Glomerular visceral epithelial cell (primary cell): ENCODE measurements around the gene KIF26B.

Experiments
- DNase-seq: peaks from one replicate; pipeline ENCODE4 v3.0.0-alpha.2; 2016; ENCODE audit errors: extremely low spot score

Gene KIF26B

GRCh38 chr1:245132771-245133170, 22.0 kb upstream of the KIF26B start:
- no peak for DNase-seq

- DNase-seq, result no peak
Measured at GRCh38 chr1:245133995-245134715, 20.6 kb upstream of the KIF26B start.

- DNase-seq, result no peak
Measured at GRCh38 chr1:245142171-245142798, 12.5 kb upstream of the KIF26B start.

GRCh38 chr1:245142976-245143375, 11.8 kb upstream of the KIF26B start:
- no peak for DNase-seq

GRCh38 chr1:245143849-245144248, 10.9 kb upstream of the KIF26B start:
- DNase-seq, result no peak

- no peak for DNase-seq
Measured at GRCh38 chr1:245148069-245148468, 6.7 kb upstream of the KIF26B start.

- no peak for DNase-seq
Measured at GRCh38 chr1:245148861-245149260, 5.9 kb upstream of the KIF26B start.

GRCh38 chr1:245153081-245153551, 1.7 kb upstream of the KIF26B start:
- DNase-seq, result peak; percentile 82

- peak; percentile 9 for DNase-seq
Measured at GRCh38 chr1:245153552-245154428, 995 bp upstream of the KIF26B start.

GRCh38 chr1:245155272-245156040, 671 bp downstream of the KIF26B start:
- DNase-seq, result peak; percentile 34

GRCh38 chr1:245156041-245156735, 1.4 kb downstream of the KIF26B start:
- DNase-seq, result peak; percentile 91

GRCh38 chr1:245156736-245157505, 2.1 kb downstream of the KIF26B start:
- DNase-seq, result peak; percentile 31

- DNase-seq, result no peak
Measured at GRCh38 chr1:245158913-245159312, 4.1 kb downstream of the KIF26B start.

- DNase-seq, result no peak
Measured at GRCh38 chr1:245160288-245160687, 5.5 kb downstream of the KIF26B start.

GRCh38 chr1:245160741-245161400, 6.1 kb downstream of the KIF26B start:
- DNase-seq, result no peak

GRCh38 chr1:245161866-245162265, 7.1 kb downstream of the KIF26B start:
- DNase-seq, result no peak

- no peak for DNase-seq
Measured at GRCh38 chr1:245166471-245166885, 11.7 kb downstream of the KIF26B start.

- no peak for DNase-seq
Measured at GRCh38 chr1:245168086-245168485, 13.3 kb downstream of the KIF26B start.

- DNase-seq, result no peak
Measured at GRCh38 chr1:245168906-245169305, 14.1 kb downstream of the KIF26B start.

- DNase-seq, result no peak
Measured at GRCh38 chr1:245169376-245169775, 14.6 kb downstream of the KIF26B start.
